HTR-8/SVneo (cell line): ENCODE data around the gene SLC28A1.

Experiments used
- DNase-seq: peaks from one replicate; pipeline ENCODE4 v3.0.0; 2011; ENCODE audit warnings: low spot score, mixed read lengths; ENCODE audit not compliant: insufficient read length
- FAIRE-seq: peaks from 2 replicates; lab custom pipeline; 2011; peaks lifted over from hg19 to GRCh38; lab: Jason Lieb, UNC

Gene SLC28A1

GRCh38 chr15:84955089-84955848 lies 70.8 kb downstream of the SLC28A1 start:
- FAIRE-seq (no peak), DNase-seq (peak; percentile 72)

GRCh38 chr15:84956199-84956598 lies 71.7 kb downstream of the SLC28A1 start:
- DNase-seq: no peak
- FAIRE-seq: no peak

DNA sequence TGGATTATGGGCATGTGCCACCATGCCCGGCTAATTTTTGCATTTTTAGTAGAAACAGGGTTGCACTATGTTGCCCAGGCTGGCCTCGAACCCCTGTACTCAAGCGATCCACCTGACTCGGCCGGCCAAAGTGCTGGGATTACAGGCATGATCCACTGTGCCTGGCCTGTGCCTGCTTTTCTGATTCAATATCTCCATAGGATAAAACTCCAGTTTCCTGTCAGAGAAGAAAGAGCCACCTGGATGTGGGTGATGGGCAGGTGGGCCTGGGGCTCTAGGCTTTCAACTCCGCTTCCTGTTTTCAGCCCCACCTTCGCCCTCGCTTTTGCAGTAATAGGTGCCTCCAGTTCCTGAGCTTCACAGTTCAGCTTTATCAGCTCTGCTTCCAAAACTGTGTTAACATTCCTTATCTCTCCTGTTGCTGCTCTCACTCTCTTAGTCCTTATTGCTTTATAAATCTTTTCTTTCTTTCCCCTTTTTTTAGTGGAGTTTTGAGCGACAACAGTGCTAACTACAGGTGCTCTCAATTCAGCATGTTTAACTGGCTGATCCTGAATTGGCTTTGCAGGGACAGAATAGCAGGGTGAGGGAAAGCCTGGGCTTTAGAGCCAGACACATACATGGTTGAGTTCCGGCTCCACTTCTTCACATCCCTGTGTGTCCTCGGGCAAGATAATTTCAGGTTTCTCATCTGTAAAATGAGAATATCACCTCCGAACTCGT lies 76.1 kb downstream of the SLC28A1 start:
- FAIRE-seq (no peak), DNase-seq (no peak)

DNA sequence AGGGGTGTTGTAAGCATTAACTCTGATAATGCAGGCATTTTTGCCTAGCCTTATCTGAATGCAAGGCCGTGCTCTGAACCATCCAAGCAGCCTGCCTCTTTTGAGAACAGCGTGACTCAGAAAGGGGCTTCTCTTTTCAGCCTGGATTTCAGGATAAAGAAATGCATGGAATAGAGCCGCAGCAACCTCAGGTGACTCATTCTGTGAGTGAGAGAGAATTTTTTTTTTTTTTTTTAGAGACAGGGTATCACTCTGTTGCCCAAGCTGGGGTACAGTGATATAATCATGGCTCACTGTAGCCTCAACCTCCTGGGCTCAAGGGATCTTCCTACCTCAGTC lies 76.6 kb downstream of the SLC28A1 start:
- DNase-seq (no peak), FAIRE-seq (no peak)

DNA sequence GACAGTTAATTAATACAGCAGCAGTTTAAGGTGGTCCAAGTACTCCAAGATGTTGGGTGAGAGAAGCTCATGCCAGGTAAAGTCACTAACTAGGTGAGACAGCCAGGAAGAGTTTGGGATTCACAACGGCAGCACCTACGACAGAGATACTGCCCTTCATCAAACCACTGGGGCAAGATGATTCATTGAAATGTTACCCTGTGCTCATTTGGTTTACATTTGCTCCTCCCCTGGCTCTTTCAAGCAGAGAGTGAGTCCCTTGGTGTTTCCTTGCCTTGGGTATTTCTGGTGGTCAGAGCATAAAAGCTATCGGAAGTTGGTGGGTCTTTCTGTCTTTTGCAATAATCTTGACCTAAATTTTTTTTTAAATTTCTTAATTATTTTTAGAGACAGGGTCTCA lies 77.2 kb downstream of the SLC28A1 start:
- no peak for FAIRE-seq

GRCh38 chr15:84962955-84963354 lies 78.5 kb downstream of the SLC28A1 start:
- DNase-seq (no peak), FAIRE-seq (no peak)

More for the DNA sequence above, 77.2 kb downstream of the SLC28A1 start:
- DNase-seq: no peak

GRCh38 chr15:84967380-84967779 lies 82.9 kb downstream of the SLC28A1 start:
- no peak for DNase-seq

DNA sequence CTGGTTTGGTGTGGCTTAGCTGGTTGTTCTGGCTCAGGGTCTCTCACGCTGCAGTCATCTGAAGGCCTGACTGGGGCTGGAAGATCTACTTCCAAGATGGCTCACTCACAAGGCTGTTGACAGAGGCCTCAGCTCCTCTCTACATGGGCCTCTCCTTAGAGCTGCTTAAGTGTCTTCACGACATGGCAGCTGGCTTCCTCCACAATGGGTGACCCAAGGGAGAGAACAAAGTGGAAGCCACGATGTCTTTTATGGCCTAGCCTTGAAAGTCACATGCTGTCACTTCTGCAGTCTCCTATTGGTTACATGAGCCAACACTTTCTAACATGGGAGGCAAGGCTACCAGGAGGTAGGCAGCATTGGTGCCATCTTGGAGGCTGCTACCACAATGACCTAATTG lies 83.8 kb downstream of the SLC28A1 start:
- no peak for FAIRE-seq
- DNase-seq: no peak

More at GRCh38 chr15:84967380-84967779, 82.9 kb downstream of the SLC28A1 start:
- no peak for FAIRE-seq

GRCh38 chr15:84969257-84969656 lies 84.8 kb downstream of the SLC28A1 start:
- DNase-seq (no peak), FAIRE-seq (no peak)

DNA sequence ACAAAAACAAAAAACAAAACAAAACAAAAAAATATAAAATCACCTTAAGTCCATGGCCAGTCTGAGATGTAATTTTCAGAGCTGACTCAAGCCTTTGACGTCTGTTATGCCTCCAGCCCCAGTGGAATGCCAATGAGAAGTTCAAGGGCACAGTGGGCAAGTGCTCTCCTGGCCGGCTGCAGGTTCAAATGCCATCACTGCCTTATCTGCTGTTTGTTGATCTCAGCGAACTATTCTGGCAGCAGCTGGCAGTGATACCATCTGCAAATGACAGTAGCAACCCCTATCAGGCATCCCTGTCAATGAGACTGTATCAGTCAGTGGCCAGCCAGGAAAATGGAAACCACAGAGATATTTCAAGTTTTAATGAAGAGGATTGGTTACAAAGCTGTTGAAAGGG lies 86.4 kb downstream of the SLC28A1 start:
- no peak for DNase-seq
- FAIRE-seq: no peak

DNA sequence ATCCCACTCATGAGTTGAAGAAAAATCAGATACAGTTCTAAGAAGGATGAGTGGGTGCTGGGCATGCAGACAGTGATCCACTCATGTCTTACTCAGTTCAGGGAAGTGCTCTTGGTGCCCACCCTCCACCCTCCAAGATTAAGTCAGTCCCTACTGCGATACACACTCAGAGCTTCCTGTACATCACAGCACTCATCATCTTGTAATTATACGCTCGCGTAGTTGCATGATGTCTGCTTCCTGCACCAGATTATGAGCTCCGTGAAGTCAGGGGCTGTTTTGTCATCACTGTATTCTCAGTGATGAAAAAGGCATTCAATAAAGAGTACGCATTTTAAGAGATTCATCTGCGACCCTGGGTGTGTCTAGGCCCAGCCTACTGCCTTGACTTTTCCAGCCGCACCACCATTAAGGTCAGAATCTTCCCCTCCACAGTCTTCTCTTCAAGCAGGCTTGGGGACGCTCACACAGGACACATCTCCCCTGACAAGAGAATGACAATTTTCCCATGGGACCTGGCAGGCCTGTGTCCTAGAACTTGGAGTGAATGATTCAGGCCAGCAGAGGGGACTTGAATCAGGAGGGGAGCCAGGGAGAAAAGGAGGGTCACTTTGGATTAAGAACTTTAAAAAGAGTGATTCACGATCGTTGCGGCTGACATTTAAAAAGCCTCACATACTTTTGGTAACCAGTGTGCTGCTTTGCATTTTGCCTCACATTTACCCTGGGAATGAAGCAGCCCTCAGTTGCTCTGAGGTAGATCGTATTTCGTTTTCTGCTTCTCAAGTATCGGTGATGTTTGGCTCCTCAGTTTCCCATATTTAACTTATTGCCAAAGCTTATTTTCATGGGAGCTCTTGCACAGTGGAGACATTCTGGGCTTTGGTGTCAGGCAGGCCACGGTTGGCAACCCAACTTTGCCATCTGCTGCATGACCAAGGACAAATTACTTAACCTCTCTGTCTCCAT lies 89.3 kb downstream of the SLC28A1 start:
- FAIRE-seq (no peak), DNase-seq (no peak)

DNA sequence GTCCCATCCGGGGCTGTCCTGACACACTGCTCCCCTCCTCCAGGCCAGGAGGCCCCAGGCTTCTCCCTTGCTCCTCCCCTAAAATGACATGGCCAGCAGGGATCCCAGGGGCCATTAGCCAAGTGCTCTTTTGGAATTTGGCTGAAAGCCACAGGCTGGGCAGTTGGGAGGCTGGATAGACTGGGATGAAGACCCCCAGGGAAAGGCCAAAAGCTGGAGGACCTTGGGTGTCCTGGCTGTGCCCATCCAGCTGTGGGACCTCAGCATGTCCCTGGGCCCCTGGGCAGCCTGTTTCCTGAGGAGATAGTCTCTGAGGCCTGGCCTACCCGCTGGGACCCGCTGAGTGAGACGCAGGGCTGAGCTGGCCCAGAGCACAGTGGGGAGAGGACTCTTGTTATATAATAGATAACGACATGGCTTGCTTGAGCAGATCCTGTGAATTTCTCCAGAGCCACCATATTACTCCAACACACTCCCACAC lies 91.4 kb downstream of the SLC28A1 start:
- no peak for DNase-seq
- FAIRE-seq: no peak

- DNase-seq (no peak), FAIRE-seq (no peak)
Measured at GRCh38 chr15:84976746-84977345, 92.4 kb downstream of the SLC28A1 start.

GRCh38 chr15:84979651-84980050 lies 95.2 kb downstream of the SLC28A1 start:
- DNase-seq (no peak), FAIRE-seq (no peak)

- FAIRE-seq: no peak
- DNase-seq: peak; percentile 82
Measured at GRCh38 chr15:84980196-84981053, 96.0 kb downstream of the SLC28A1 start.

GRCh38 chr15:84981054-84981710 lies 96.7 kb downstream of the SLC28A1 start:
- DNase-seq: peak; percentile 96
- FAIRE-seq: peak; percentile 76

DNA sequence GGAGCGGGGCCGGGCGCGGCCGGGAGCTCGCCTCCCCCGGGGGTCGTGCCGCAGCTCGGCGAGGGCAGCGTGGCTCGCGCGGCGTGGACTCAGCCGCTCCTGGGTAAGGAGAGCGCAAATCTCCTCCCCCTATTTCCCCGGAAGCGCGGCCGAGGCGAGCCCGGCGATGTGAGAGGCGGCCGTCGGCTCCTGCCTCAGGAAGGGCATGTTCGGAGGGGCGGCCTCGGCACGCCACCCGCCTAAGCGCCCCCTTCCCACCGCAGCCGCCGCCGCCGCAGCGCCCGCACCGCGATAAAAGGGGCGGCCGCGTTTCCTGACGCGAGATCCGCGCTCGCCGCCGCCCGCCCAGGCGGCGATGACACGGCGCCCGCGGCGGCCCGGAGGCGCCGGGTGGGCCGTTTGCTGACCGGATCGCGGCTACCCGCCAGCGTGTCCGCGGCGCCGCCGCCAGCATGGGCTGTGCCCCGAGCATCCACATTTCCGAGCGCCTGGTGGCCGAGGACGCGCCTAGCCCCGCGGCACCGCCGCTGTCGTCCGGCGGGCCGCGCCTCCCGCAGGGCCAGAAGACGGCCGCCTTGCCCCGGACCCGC lies 97.3 kb downstream of the SLC28A1 start, which contains the start of gene PDE8A:
Gene PDE8A, plus strand, starts transcription at position 146 of the 590 bp plus-strand sequence. Its CDS starts 307 bp downstream, at position 453.
- no peak for FAIRE-seq

GRCh38 chr15:84982301-84982920 lies 97.9 kb downstream of the SLC28A1 start:
- FAIRE-seq (no peak), DNase-seq (no peak)

More for the DNA sequence above, 97.3 kb downstream of the SLC28A1 start, which contains the start of gene PDE8A:
- peak; percentile 14 for DNase-seq
